NCI-H1092 (cell line): Measurements from ENCODE around the gene CAMKK2.
"Not testable (repeated sequence)": the region's sequence is repeated elsewhere in the genome, so short reads cannot be mapped to it uniquely, and the experiment has no call there.

Experiments used
- DNase-seq: peaks from one replicate; lab custom pipeline; 2025; lab: John Stamatoyannopoulos, UW

CAMKK2 gene

DNA sequence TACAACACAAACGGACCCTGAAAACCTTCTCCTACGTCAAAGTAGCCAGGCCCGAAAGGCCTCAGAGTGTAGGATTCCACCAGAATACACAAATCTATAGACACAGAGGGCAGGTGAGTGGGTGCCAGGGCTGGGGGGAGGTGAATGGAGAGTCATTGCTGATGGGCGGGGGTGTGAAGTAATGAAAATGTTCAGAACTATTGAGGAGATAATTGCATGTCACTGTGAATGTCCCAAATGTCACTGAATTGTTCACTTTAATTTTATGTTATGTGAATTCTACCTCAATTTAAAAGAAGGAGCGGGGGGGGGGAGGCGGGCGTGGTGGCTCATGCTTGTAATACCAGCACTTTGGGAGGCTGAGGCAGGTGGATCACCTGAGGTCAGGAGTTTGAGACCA is 50.6 kb downstream of the CAMKK2 start:
- no peak for DNase-seq

DNA sequence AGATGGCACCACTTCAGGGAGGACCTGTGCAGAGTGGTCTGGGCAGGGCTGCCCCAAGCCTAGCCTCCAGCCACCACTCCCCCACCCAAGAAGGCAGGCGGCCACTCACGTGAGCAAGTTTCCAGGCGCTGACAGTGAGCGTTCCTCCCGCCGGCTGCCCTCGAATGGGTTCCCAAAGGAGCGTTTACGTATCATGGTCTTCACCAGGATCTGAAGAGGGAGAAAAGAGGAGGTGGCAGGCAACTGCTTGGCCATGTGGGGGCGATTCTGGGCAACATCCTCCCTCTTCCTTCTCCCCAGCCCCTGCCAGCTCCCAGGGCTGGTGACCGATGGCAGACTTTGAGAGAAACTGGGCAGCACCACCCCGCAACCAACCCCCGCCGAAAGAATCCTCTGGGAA is 51.5 kb downstream of the CAMKK2 start:
- DNase-seq: no peak

DNA sequence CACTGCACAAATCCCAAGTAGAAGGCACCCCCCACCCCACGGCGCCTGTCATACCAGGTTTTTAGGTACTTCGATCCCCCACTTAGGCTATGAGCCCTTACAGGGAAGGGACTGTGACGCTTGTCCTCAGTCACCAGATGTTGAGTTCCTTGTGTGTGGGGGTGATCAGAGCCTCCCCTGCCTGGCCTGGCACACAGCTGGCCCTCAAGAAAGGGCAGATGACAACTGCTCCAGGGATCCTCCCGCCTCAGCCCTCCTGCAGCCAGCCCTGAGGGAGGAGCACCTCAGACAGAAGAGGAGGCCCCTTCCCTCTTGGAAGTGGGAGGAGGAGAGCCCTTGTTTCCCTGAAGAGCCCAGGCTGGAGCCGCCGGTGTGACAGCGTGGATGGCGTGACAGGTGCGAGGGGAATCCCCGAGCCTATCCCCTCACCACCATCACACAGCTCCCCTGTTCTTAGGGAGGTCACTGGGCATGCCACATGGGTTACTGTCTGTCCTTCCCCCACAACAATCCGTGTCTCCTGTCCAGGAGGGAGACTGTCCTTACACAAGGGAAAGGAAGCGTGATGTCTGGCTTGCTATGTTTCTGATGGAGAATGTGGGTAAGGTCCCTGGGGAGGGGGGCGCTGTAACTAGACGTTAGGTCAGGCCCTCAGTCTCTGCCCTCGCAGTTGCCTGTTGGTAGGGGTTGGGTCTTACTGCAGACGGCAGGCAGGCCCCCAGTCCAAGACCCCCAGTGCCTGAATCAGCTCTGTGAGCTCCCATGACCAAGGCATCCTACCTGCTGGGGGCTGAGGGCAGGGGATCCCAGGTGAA is 55.1 kb downstream of the CAMKK2 start:
- no peak for DNase-seq

- no peak for DNase-seq
Observed at GRCh38 chr12:121240484-121241101, 55.9 kb downstream of the CAMKK2 start.

DNA sequence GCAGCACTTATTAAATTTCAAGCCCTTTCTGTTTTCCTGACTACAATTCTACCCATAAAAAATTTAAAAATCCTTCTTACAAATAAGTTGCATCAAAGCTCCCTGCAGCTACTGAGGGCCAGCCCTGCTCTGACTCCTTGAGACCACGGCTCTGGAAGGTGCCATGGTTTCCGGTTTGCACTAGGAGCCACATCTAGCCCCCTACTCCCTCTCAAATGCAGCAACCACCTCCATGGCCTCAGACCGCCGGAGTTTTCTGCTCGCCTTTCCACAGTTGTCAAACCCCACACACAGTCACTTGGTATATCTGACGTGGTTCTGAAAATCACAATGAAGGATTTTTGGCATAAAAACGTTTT is 56.5 kb downstream of the CAMKK2 start:
- no peak for DNase-seq

DNA sequence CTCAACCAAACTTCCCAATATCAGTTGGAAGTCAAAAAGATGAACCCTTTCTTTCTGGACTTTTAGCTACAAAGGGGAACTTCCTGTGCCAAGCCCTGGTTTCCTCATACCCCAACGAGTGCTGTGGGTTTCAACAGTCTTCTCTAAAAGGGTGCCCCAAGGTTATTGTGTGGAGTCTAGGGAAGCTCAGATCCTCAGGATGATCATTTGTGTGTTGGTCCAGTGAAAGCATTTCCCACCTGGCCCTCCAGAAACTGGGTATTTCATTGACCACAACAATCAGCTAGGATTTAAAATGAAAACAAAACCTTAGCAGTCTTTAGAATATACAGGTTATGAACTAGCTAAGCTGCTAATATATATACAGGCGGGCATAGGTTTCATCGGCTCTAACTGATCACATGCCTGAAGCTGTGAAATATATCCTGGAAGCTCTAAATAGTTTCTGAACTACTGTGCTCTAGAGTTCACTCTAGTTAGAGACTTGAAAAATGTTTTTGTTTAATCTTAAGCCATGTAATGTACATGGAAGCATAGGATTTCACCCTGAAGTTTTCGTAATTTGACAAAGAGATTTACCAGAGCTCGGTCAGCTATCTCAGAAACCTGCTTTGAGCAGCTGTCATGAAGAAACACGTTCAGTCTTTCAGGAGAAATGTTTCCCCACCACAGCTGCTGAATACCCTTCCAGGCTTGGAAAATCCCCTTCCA is 57.0 kb downstream of the CAMKK2 start:
- no peak for DNase-seq

- DNase-seq: peak; percentile 84
Observed at GRCh38 chr12:121238604-121239350, 57.7 kb downstream of the CAMKK2 start.

DNA sequence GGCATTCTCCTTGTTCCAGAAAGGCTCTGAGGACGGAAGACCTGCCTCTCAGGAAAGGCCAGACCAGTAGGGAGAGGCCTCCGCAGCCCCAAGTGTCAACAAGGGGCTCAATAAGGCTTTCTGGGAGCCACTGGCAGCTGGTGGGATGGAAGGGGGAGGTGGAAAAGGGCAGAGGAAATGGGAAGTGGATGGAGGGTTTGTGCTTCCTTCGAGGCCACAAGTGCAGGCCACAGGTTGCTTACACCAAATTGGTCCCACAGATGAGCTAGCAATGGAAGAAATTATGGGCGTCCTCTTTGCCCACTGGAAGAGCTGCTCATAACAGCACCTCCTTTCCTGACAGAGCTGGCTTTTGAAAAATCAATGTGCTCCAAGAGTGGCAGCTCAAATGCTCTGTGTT is 58.4 kb downstream of the CAMKK2 start:
- no peak for DNase-seq

- no peak for DNase-seq
Observed at GRCh38 chr12:121237415-121237814, 59.1 kb downstream of the CAMKK2 start.

- DNase-seq: no peak
Observed at GRCh38 chr12:121236776-121237175, 59.7 kb downstream of the CAMKK2 start.

DNA sequence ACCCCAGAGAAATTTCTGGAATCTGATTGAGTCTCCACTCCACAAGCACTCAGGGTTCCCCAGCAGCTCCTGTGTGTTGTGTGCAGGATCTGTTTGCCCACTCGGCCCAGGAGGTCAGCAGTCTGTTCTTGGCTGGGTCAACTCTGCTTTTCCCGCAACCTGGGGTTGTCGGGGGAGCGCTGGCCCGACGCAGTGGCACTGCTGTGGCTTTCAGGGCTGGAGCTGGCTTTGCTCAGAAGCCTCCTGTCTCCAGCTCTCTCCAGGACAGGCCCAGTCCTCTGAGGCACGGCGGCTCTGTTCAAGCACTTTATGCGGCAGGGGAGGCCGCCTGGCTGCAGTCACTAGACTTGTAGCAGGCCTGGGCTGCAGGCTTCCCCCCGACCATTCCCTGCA is 62.9 kb downstream of the CAMKK2 start:
- no peak for DNase-seq

GRCh38 chr12:121232977-121233627 is 63.4 kb downstream of the CAMKK2 start:
- DNase-seq: no peak

DNA sequence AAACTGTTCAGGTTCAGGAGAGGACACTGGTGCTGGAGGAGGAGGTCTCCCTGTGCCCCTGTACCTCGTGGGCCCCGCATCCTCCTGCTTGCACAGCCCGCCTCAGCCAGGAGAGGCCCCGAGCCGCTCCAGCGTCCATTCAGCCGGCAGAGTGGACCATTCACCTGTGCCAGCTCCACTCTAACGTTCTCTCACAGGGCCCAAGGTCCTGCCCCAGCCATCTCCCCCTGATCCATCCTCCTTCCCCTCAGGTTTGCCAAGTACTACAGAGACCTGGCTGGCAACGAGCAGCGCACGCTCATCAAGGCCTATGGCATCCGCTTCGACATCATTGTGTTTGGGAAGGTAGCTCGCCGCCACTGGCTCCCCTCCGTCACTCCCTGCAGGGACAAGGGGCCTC is 64.3 kb downstream of the CAMKK2 start:
- no peak for DNase-seq

DNA sequence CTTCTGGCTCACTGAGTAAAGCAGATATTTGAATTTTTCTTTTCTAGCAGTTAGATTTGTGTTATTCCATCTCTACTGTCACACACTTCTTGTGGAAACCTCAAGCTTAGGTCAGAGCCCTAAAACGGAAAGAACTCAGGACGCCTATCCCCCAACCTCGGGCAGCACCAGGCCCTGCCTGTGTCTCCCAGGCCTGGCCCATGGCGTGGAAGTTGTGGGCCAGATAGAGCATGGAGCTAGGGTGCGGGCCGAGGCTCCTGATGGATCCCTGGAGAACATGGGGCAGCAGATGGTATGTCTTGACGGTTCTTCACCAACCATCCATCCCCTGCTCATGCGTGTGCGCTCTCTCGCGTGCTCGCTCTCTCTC is 66.0 kb downstream of the CAMKK2 start:
- DNase-seq: no peak

DNA sequence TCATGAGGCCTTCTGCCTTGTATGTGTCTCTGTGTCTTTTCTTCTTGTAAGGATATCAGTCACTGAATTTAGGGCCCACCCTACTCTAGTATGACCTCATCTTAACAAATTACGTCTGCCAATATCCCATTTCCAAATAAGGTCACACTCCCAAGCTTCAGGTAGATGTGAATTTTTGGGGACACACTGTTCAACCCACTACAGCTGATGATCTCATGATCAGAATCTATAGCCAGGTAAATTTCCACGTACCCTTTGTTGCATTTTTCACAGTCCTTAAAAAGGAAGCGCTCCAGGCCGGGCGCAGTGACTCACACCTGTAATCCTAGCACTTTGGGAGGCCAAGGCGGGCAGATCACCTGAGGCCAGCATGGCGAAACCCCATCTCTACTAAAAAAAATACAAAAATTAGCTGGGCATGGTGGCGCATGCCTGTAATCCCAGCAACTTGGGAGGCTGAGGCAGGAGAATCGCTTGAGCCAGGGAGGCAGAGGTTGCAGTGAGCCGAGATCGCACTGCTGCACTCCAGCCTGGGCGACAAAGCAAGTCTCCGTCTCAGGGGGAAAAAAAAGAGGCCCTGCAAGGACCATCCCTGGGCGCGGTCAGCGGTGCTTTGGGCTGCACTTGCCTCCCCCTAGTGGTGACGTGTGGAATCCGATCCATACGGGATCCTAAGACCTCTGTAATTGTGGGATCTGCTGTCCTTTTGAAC is 66.5 kb downstream of the CAMKK2 start:
- not testable (repeated sequence) for DNase-seq

- no peak for DNase-seq
Observed at GRCh38 chr12:121228919-121229665, 67.4 kb downstream of the CAMKK2 start.

DNA sequence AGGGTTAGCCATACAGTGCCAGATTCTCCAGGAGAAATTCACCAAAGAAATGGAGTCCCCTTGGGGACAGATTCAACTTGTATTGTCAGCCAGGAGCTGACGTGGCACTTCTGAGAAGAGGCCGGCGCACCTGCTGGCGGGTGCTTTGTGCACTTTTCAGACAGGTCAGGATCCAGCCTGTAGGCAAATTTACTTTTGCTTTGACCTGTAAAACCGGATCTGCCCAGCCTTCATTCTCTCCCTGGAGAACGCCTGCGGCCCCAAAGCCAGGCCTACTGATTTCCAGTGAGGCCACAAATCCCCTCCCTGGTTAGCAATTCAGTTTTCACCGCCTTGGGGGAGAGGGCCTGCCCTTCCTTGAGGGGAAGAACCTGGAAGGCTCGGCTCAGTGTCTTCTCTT is 69.2 kb downstream of the CAMKK2 start:
- DNase-seq: no peak

- DNase-seq: not testable (repeated sequence)
Observed at GRCh38 chr12:121226871-121227270, 69.6 kb downstream of the CAMKK2 start.

GRCh38 chr12:121226399-121226798 is 70.1 kb downstream of the CAMKK2 start:
- DNase-seq: no peak

DNA sequence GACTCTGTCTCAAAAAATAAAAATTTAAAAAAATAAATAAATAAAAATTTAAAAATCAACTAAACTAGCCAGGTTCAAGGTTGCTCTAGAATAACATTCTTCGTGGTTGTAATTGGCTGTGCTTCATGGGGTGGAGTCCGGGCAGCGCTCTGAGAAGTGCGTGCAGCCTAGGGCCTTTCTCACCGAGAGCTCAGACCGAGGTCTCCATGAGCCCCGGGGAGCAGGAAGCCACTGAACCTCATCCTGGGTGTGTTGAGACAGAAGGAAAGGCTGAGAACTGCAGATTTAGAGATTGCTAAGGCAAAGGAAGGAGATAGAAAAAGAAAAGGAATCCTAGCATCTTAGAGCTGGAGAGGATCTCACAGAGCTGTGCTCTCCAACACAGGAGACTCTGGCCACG is 71.9 kb downstream of the CAMKK2 start:
- DNase-seq: no peak
